ENCODE measurements around the gene ANKRD34A. TPM values are rescaled to one million over a fixed set of nuclear protein-coding genes. Genes with fewer than 3 reads are reported as not detected.

The ANKRD34A gene
- total RNA-seq, 4 donors from 2014 or later, result 0.26 to 5.0 (median 0.61) TPM

DNA sequence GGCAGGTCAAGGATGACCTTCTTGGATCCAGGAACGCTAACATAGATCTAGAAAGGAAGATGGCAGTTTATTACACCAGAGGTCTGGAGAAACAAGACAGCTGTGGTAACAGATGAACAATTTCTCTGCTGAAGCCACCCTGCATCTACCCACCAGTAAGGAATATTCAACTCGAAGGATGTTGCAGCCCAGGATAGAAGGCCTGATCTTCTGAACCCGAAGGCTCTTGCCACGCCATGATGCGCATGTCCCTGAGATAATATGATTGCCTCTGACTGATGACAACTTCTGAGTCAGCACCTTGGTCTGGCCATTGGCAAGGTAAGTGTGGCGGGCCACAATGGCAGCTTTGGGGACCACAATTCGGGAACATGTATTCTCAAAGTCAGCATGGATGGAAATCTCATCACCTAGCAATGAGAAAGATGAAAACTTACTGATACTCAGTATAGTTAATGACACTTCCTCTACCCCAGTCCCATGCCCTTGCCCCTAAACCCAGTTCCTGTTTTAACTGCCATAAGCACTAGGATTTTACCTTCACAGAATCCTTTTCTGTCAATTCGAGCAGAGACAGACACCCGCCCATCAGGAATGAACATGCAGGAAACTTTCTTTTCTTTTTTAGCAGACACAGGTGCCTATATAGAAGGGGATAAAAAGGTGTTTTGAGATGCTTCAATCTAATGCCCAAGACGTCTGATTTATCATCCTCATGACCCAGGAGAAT lies 30.2 kb upstream of the ANKRD34A start:
- no peaks in the 10 kb centered on the region for H3K9me3 ChIP-seq
- DNase-seq, result peak; percentile 27 to 39
- H3K36me3 ChIP-seq, result peaks cover 0 to 3% of the 10 kb centered on the region in 2 donors
- TF ChIP-seq, protein P1, sequence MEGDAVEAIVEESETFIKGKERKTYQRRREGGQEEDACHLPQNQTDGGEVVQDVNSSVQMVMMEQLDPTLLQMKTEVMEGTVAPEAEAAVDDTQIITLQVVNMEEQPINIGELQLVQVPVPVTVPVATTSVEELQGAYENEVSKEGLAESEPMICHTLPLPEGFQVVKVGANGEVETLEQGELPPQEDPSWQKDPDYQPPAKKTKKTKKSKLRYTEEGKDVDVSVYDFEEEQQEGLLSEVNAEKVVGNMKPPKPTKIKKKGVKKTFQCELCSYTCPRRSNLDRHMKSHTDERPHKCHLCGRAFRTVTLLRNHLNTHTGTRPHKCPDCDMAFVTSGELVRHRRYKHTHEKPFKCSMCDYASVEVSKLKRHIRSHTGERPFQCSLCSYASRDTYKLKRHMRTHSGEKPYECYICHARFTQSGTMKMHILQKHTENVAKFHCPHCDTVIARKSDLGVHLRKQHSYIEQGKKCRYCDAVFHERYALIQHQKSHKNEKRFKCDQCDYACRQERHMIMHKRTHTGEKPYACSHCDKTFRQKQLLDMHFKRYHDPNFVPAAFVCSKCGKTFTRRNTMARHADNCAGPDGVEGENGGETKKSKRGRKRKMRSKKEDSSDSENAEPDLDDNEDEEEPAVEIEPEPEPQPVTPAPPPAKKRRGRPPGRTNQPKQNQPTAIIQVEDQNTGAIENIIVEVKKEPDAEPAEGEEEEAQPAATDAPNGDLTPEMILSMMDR (IDR thresholded peaks at IDR 0.05), result no peak
- TF ChIP-seq POLR2A (IDR thresholded peaks at IDR 0.05), result no peak
- peak overlapping the region; percentile 60 to 85 for H3K4me3 ChIP-seq
- intact Hi-C loops (cut with DNase I; ENCODE audit: low total_unique reads), result no loop called here
- no peaks in the 10 kb centered on the region for H3K27me3 ChIP-seq
- H3K27ac ChIP-seq, result peak overlapping the region; percentile 96 to 100
- H3K4me1 ChIP-seq, result peaks cover 0 to 4% of the 10 kb centered on the region in 2 donors

DNA sequence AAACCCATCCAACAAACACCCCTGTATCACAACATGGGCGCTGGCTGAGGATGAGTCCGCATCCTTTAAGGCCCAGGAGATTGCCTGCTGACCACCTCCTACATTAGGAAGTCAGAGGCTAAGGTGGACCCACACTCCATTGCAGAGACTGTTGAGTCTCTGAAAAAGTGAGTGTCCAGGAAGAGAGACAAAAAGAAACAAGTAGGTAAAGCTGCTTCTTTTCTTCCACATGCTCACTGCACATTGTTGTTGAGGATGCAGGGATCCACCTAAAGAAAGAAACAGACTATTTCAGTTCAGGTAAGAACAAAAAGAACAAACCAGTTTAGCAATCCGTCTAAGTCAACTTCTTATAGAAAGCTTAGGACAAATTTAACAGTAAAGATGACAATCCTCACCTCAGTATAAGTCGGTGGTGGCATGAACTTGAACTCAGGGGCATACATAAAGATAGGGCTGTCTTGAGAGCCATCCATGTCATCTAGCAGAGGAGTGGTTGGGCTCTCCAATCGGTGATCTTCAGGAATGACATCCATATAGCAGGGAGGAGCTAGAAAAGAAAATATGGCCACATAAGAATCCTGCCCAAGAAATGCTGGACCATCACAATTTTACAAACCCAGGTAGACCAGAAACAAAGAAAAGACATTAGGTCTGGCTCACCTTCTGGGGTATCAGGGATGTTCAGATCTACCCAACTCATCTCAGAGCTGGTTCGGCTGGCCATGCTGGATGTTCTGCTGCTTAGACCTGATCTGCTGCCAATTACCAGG lies 29.4 kb upstream of the ANKRD34A start:
- Histone ChIP-seq H3K27me3 (no peaks in the 10 kb centered on the region), H3K4me1 (peaks cover 0 to 4% of the 10 kb centered on the region in 2 donors), H3K27ac (peak overlapping the region; percentile 96 to 100), H3K36me3 (peaks cover 0 to 3% of the 10 kb centered on the region in 2 donors), H3K4me3 (peak overlapping the region; percentile 60 to 85), H3K9me3 (no peaks in the 10 kb centered on the region)
- intact Hi-C loops (cut with DNase I; ENCODE audit: low total_unique reads), result no loop called here
- TF ChIP-seq, protein P1 (IDR thresholded peaks at IDR 0.05), result no peak
- peak in 1 of 2 donors; percentile 7 for TF ChIP-seq POLR2A (IDR thresholded peaks at IDR 0.05)
- DNase-seq, result peak; percentile 14 to 20

DNA sequence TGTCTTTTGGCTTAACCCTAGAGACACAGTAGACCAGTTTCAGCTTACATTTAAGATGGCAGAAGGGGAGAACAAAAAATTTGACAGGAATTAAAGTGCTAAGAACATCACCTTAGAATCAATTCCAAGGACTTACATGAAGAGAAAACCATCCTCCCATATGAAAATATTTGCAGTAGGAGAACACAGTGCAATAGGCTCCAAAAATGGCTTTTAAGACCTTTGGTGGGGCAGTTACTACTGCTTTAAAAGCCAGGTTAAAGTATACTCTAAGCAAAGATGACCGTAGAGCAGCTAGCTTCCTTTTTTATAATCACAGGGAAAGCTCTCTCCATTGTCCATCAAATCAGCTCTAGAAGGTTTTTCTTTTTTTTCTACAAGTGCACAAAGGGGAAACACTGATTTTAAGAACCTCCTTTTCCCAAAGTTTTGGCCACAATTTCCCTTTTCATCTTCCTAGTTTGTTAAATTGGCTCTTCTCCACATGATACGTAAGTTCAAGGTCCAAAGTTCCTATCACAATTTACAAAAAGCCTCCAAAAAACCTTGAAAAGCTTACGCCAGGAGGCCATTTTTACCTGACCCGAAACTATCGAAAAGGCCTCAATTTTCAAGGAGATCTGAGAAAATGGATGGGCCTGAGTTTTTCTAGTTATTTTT lies 28.7 kb upstream of the ANKRD34A start:
- Histone ChIP-seq H3K9me3 (no peaks in the 10 kb centered on the region), H3K4me1 (no peaks in the 10 kb centered on the region), H3K27me3 (no peaks in the 10 kb centered on the region), H3K4me3 (peak overlapping the region; percentile 60 to 85), H3K27ac (peak overlapping the region; percentile 96 to 100), H3K36me3 (peaks cover 0 to 3% of the 10 kb centered on the region in 2 donors)
- DNase-seq, result no peak
- intact Hi-C loops (cut with DNase I; ENCODE audit: low total_unique reads), result no loop called here
- TF ChIP-seq, protein P1 (IDR thresholded peaks at IDR 0.05), result no peak
- TF ChIP-seq POLR2A (IDR thresholded peaks at IDR 0.05), result no peak

DNA sequence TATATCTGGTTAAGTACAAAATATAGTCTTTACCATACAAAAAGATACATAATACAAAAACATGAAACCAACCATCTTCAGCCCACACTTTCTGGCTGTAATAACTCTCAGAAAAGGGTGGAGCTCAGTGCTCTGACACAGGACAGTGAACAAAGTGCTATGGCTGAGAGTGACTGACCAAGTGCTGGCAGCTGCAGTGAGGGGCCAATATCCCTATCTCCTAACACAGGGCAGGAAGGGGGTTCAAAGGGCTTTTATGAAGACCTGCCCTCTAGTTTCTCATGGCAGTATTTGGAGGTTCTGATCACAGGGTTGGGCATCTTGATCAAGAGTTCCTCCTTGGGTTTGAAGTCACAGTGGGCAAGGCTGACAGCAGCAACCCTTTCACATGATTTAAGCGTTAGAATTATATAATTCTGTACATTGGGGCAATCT lies 28.1 kb upstream of the ANKRD34A start:
- Histone ChIP-seq H3K36me3 (peaks cover 0 to 3% of the 10 kb centered on the region in 2 donors), H3K4me1 (no peaks in the 10 kb centered on the region), H3K4me3 (peak overlapping the region; percentile 60 to 85), H3K27me3 (no peaks in the 10 kb centered on the region), H3K9me3 (no peaks in the 10 kb centered on the region), H3K27ac (peak overlapping the region; percentile 96 to 100)
- peak; percentile 12 to 18 for DNase-seq
- no peak for TF ChIP-seq POLR2A (IDR thresholded peaks at IDR 0.05)
- TF ChIP-seq, protein P1 (IDR thresholded peaks at IDR 0.05), result no peak
- intact Hi-C loops (cut with DNase I; ENCODE audit: low total_unique reads), result no loop called here

All from uterus (tissue), 4 donors.